B cell (primary cell): Measurements from ENCODE around the gene SYNE2. TPM values are rescaled to one million over a fixed set of nuclear protein-coding genes. Genes with fewer than 3 reads are reported as not detected.

Source experiments
- ATAC-seq: fragments of 200-7000 bp; cut with Tn5 transposase; one replicate; pipeline ENCODE4 v1.10.0; 2021; ENCODE audit warnings: low read depth, mild to moderate bottlenecking, moderate number of reproducible peaks, moderate library complexity
- CTCF ChIA-PET: fragments of 350-600 bp; sonication (Branson Sonifier 250); formaldehyde crosslinking; loops from one replicate; lab custom pipeline; 2021; ENCODE audit warnings: antibody characterized with exemption, inconsistent platforms; lab: Charles Lee
- POLR2A ChIA-PET: fragments of 350-600 bp; sonication (Branson Sonifier 250); formaldehyde crosslinking; loops from one replicate; lab custom pipeline; 2021; ENCODE audit warnings: antibody characterized with exemption; lab: Charles Lee
- DNase-seq: peaks from one replicate; pipeline ENCODE4 v3.0.0; 2013
- H2AFZ ChIP-seq: 2 replicates; pipeline ENCODE4 v1.6.1; 2012; ENCODE audit warnings: mild to moderate bottlenecking, low read depth, low read length; ENCODE audit not compliant: insufficient read depth, poor library complexity, severe bottlenecking
- H3K27ac ChIP-seq, 2 donors: 1 replicate in 1 of 2; 2 replicates in 1 of 2; pipeline ENCODE4 v1.5.1; 2012 to 2013; ENCODE audit warnings: low read length in 2 of 2, mild to moderate bottlenecking in 2 of 2, moderate library complexity in 1 of 2
- H3K27me3 ChIP-seq, 4 experiments: fragments of 200-600 bp in 1 of 4; sonication (generic) in 1 of 4; replicated peaks in 1 of 4; 1 replicate in 2 of 4; 2 replicates in 2 of 4; pipeline versions ENCODE4 v1.6.1 to v1.7.0; 2013 to 2016; ENCODE audit warnings: low read length in 3 of 4, mild to moderate bottlenecking in 2 of 4, mixed read lengths in 1 of 4, moderate library complexity in 1 of 4; ENCODE audit not compliant: insufficient read depth in 4 of 4, control insufficient read depth in 3 of 4; ENCODE audit errors: control extremely low read depth in 1 of 4
- H3K36me3 ChIP-seq, 2 experiments: replicated peaks in 1 of 2; 1 replicate in 1 of 2; 2 replicates in 1 of 2; pipeline versions ENCODE4 v1.6.1 to v1.7.1; 2013; ENCODE audit warnings: low read length in 1 of 2; ENCODE audit not compliant: insufficient read depth in 2 of 2, control insufficient read depth in 1 of 2; ENCODE audit errors: control extremely low read depth in 1 of 2, extremely low read depth in 1 of 2
- H3K4me1 ChIP-seq, 2 donors: fragments of 200-600 bp in 1 of 2; sonication (generic) in 1 of 2; 1 replicate in 1 of 2; 2 replicates in 1 of 2; pipeline versions ENCODE4 v1.5.1 to v1.6.1; 2013 to 2017; ENCODE audit warnings: low read length in 2 of 2; ENCODE audit not compliant: control insufficient read depth in 2 of 2, insufficient read depth in 2 of 2
- H3K4me2 ChIP-seq: replicated peaks from 2 replicates; pipeline ENCODE3; 2012; ENCODE audit warnings: mild to moderate bottlenecking, low read depth, low read length; ENCODE audit not compliant: poor library complexity, severe bottlenecking
- H3K4me3 ChIP-seq, 5 experiments: fragments of 200-600 bp in 1 of 5; sonication (generic) in 1 of 5; 1 replicate in 3 of 5; 2 replicates in 2 of 5; pipeline versions ENCODE4 v1.5.1 to v1.7.0; 2011 to 2016; ENCODE audit warnings: low read length in 4 of 5, mild to moderate bottlenecking in 4 of 5, low read depth in 2 of 5, control low read depth in 1 of 5, moderate library complexity in 1 of 5; ENCODE audit not compliant: insufficient read depth in 1 of 5; ENCODE audit errors: control extremely low read depth in 1 of 5, extremely low read depth in 1 of 5
- H3K79me2 ChIP-seq: fragments of 200-600 bp; sonication (generic); one replicate; pipeline ENCODE4 v1.6.0; 2016; ENCODE audit warnings: low read length; ENCODE audit not compliant: control insufficient read depth, insufficient read depth
- H3K9ac ChIP-seq: fragments of 200-600 bp; sonication (generic); 2 replicates; pipeline ENCODE4 v1.6.1; 2017; ENCODE audit warnings: mild to moderate bottlenecking, low read length, moderate library complexity
- H3K9me3 ChIP-seq, 3 donors: one replicate each; pipeline versions ENCODE4 v1.6.1 to v1.7.1; 2013; ENCODE audit warnings: low read length in 2 of 3; ENCODE audit not compliant: control insufficient read depth in 2 of 3, insufficient read depth in 1 of 3; ENCODE audit errors: control extremely low read depth in 1 of 3
- H4K20me1 ChIP-seq: 2 replicates; pipeline ENCODE4 v1.6.0; 2012; ENCODE audit warnings: mild to moderate bottlenecking, low read length; ENCODE audit not compliant: insufficient read depth, control insufficient read depth, poor library complexity, severe bottlenecking
- H3K27ac Mint-ChIP-seq: one replicate; pipeline ENCODE4 v1.8.0; 2021; ENCODE audit warnings: mixed read lengths
- H3K27me3 Mint-ChIP-seq: one replicate; pipeline ENCODE4 v1.8.0; 2021; ENCODE audit warnings: mixed read lengths
- H3K4me1 Mint-ChIP-seq: one replicate; pipeline ENCODE4 v1.8.0; 2021; ENCODE audit warnings: mixed read lengths
- H3K4me3 Mint-ChIP-seq: one replicate; pipeline ENCODE4 v1.8.0; 2021; ENCODE audit warnings: mixed read lengths
- H3K9me3 Mint-ChIP-seq: one replicate; pipeline ENCODE4 v1.8.0; 2022; ENCODE audit warnings: mixed read lengths; ENCODE audit not compliant: insufficient read depth
- CTCF ChIP-seq: fragments of 200-600 bp; IDR thresholded peaks from one replicate; pipeline ENCODE4 v1.8.0; 2022; ENCODE audit warnings: antibody characterized with exemption, mild to moderate bottlenecking
- EZH2 ChIP-seq: IDR thresholded peaks from 2 replicates; pipeline ENCODE4 v1.6.1; 2012; ENCODE audit warnings: borderline replicate concordance, low read depth, mild to moderate bottlenecking, moderate library complexity, low read length; ENCODE audit not compliant: insufficient read depth, poor library complexity, severe bottlenecking
- WGBS: methylation state at CpG from one replicate; pipeline ENCODE4 v1.1.5; 2013; ENCODE audit warnings: missing lambda C conversion rate; ENCODE audit not compliant: insufficient coverage; 5-methylcytosine and 5-hydroxymethylcytosine counted together
- intact Hi-C: fragments of 100-400 bp; cut with micrococcal nuclease; formaldehyde crosslinking; loops from one replicate; pipeline ENCODE4 v1.10.0; 2022
- polyA plus RNA-seq: library from polyadenylated mRNA; depleted of rRNA; stranded (reverse); fragments of >200 nt; gene quantifications from 2 replicates; pipeline ENCODE4 v1.2.3, GENCODE V29; 2012
- total RNA-seq, 2 donors: library from RNA; stranded (reverse); fragments of 120-200 nt in 1 of 2; gene quantifications; 1 replicate in 1 of 2; 2 replicates in 1 of 2; pipeline versions ENCODE4 v1.2.3 to v1.2.4, GENCODE V29; 2013 to 2022

Gene SYNE2
- total and polyA plus RNA-seq, 2 donors (not counting 1 experiment from before 2014, with no cell fraction given): 39.5 to 105 TPM

- Histone ChIP-seq H4K20me1 (no peaks in the 10 kb centered on the region), H3K36me3 (peaks cover 10 to 37% of the 10 kb centered on the region in 2 experiments), H3K4me2 (peak overlapping the region; percentile 64), H3K27ac (peak overlapping the region; percentile 46 to 62), H3K4me3 (no peak overlapping the region), H2AFZ (peak overlapping the region; percentile 36), H3K9ac (peak overlapping the region; percentile 1), H3K9me3 (no peaks in the 10 kb centered on the region), H3K79me2 (no peaks in the 10 kb centered on the region), H3K27me3 (no peaks in the 10 kb centered on the region), H3K4me1 (peaks cover 34 to 35% of the 10 kb centered on the region in 2 donors)
- ChIA-PET POLR2A (interaction anchor here (0.6 to 2.4 kb wide), 6 partner anchors 9 to 336 kb away, joined by 3 to 13 read pairs (median 7); no protein-coding TSS in a partner anchor), CTCF (interaction anchor here (1.0 to 2.4 kb wide), 9 partner anchors 10 to 452 kb away, joined by 3 to 23 read pairs (median 6); partner anchors contain the start of gene ESR2)
- Mint-ChIP-seq H3K9me3 (no peaks in the 10 kb centered on the region), H3K27me3 (no peaks in the 10 kb centered on the region), H3K27ac (peak overlapping the region; percentile 93), H3K4me3 (peak overlapping the region; percentile 79), H3K4me1 (peaks cover 38% of the 10 kb centered on the region)
- 98% methylated on average over 4 of the region's 10 CpGs for WGBS
- ATAC-seq: no peak
- no peak for DNase-seq
- no peak for TF ChIP-seq EZH2
- TF ChIP-seq CTCF: no peak
- intact Hi-C loops: loop anchor here (1.0 to 5.0 kb wide), 4 partner anchors 8 to 86 kb away; partner anchors contain the start of gene ESR2
These were observed 356.2 kb downstream of the SYNE2 start for GRCh38 chr14:64208981-64209380.

GRCh38 chr14:64209444-64210131 is 356.8 kb downstream of the SYNE2 start:
- intact Hi-C loops: loop anchor here (1.0 to 5.0 kb wide), 4 partner anchors 8 to 85 kb away; partner anchors contain the start of gene ESR2
- Histone ChIP-seq H3K4me2 (peak overlapping the region; percentile 64), H3K4me3 (no peak overlapping the region), H3K4me1 (peaks cover 34 to 35% of the 10 kb centered on the region in 2 donors), H3K36me3 (peaks cover 12 to 43% of the 10 kb centered on the region in 2 experiments), H2AFZ (peak overlapping the region; percentile 36), H3K79me2 (no peaks in the 10 kb centered on the region), H3K9me3 (no peaks in the 10 kb centered on the region), H4K20me1 (no peaks in the 10 kb centered on the region), H3K27ac (peak overlapping the region; percentile 46 to 62), H3K9ac (peak overlapping the region; percentile 1), H3K27me3 (no peaks in the 10 kb centered on the region)
- peak overlapping the region; percentile 79 for H3K4me3 Mint-ChIP-seq
- peak overlapping the region; percentile 93 for H3K27ac Mint-ChIP-seq
- peaks cover 38% of the 10 kb centered on the region for H3K4me1 Mint-ChIP-seq
- ChIA-PET CTCF (interaction anchor here (0.7 to 2.4 kb wide), 14 partner anchors 9 to 452 kb away, joined by 3 to 23 read pairs (median 4); partner anchors contain the start of gene ESR2), POLR2A (interaction anchor here (0.5 to 2.4 kb wide), 7 partner anchors 10 to 85 kb away, joined by 5 to 13 read pairs (median 7); no protein-coding TSS in a partner anchor)
- TF ChIP-seq CTCF: no peak
- TF ChIP-seq EZH2: no peak
- 54% methylated on average over 20 of the region's 21 CpGs for WGBS
- peak; percentile 83 for DNase-seq
- peak; percentile 90 for ATAC-seq
- no peaks in the 10 kb centered on the region for H3K27me3 Mint-ChIP-seq
- H3K9me3 Mint-ChIP-seq: no peaks in the 10 kb centered on the region
